ENCODE measurements around the gene ATXN2. TPM values are rescaled to one million over a fixed set of nuclear protein-coding genes. Genes with fewer than 3 reads are reported as not detected.
"Not testable (repeated sequence)": the region's sequence is repeated elsewhere in the genome, so short reads cannot be mapped to it uniquely, and the experiment has no call there.

ATXN2 gene
- total and polyA plus RNA-seq, 2 donors from 2014 or later: 27.1 to 56.5 TPM

DNA sequence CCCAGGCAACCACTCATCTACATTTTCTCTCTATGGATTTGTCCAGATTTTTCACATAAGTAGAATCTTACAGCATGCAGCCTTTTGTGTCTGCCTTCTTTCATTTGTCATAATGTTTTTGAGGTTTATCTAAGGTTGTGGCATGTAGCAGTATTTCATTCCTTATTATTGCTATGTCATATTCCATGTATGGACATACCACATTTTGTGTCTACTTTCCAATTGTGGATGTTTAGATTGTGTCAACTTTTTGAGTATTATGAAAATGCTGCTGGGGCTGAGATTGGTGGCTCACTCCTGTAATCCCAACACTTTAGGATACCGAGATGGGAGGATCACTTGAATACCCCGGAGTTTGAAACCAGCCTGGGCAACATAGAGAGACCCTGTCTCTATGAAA lies 3.2 kb upstream of the ATXN2 start:
- FAIRE-seq: no peak
- intact Hi-C loops (cut with DNase I): no loop called here

DNA sequence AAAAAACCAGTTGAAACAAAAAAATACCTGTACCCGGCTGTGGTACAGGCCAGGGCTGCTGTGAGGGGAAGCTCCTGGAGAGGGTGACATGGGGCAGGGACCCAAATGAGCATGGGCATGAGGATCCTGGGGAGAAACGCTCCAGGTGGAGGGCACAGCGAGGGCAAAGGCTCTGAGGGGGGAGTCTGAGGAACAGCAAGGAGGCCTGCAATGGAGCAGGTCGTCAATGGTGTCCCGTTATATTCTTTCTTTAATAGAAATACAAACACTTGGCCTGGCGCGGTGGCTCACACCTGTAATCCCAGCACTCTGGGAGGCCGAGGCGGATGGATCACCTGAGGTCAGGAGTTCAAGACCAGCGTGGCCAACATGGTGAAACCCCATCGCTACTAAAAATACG lies 1.9 kb upstream of the ATXN2 start:
- H3K27ac ChIP-seq (ENCODE audit: low read depth in 2 of 2, low read length in 2 of 2); H3K4me1 ChIP-seq (ENCODE audit: control insufficient read depth in 2 of 3, insufficient read depth in 2 of 3, low read depth in 1 of 3, low read length in 3 of 3); intact Hi-C loops (cut with DNase I); H3K36me3 ChIP-seq (ENCODE audit: control insufficient read depth in 2 of 3, insufficient read depth in 3 of 3, low read length in 3 of 3); FAIRE-seq; H3K4me3 ChIP-seq (ENCODE audit: low read length in 3 of 3); H3K9ac ChIP-seq (ENCODE audit: low read length in 3 of 3); H3K27me3 ChIP-seq (ENCODE audit: control insufficient read depth, insufficient read depth, low read length); H3K9me3 ChIP-seq (ENCODE audit: control insufficient read depth in 2 of 3, insufficient read depth in 1 of 3, low read length in 3 of 3): not testable (repeated sequence)
- peak in 2 of 5 donors; percentile 39 to 55 for DNase-seq

More for the DNA sequence above, 3.2 kb upstream of the ATXN2 start:
- Histone ChIP-seq H3K4me3 (ENCODE audit: low read length in 3 of 3) (no peak overlapping the region), H3K27me3 (ENCODE audit: control insufficient read depth, insufficient read depth, low read length) (no peaks in the 10 kb centered on the region), H3K27ac (ENCODE audit: low read depth in 2 of 2, low read length in 2 of 2) (no peak overlapping the region), H3K36me3 (ENCODE audit: control insufficient read depth in 2 of 3, insufficient read depth in 3 of 3, low read length in 3 of 3) (no peaks in the 10 kb centered on the region), H3K4me1 (ENCODE audit: control insufficient read depth in 2 of 3, insufficient read depth in 2 of 3, low read depth in 1 of 3, low read length in 3 of 3) (peaks cover 0 to 4% (median 0%) of the 10 kb centered on the region in 3 donors), H3K9me3 (ENCODE audit: control insufficient read depth in 2 of 3, insufficient read depth in 1 of 3, low read length in 3 of 3) (no peaks in the 10 kb centered on the region), H3K9ac (ENCODE audit: low read length in 3 of 3) (no peak overlapping the region)
- TF ChIP-seq, protein P1, sequence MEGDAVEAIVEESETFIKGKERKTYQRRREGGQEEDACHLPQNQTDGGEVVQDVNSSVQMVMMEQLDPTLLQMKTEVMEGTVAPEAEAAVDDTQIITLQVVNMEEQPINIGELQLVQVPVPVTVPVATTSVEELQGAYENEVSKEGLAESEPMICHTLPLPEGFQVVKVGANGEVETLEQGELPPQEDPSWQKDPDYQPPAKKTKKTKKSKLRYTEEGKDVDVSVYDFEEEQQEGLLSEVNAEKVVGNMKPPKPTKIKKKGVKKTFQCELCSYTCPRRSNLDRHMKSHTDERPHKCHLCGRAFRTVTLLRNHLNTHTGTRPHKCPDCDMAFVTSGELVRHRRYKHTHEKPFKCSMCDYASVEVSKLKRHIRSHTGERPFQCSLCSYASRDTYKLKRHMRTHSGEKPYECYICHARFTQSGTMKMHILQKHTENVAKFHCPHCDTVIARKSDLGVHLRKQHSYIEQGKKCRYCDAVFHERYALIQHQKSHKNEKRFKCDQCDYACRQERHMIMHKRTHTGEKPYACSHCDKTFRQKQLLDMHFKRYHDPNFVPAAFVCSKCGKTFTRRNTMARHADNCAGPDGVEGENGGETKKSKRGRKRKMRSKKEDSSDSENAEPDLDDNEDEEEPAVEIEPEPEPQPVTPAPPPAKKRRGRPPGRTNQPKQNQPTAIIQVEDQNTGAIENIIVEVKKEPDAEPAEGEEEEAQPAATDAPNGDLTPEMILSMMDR (IDR thresholded peaks at IDR 0.05; ENCODE audit: borderline replicate concordance, extremely low read depth, insufficient read depth): no peak
- DNase-seq: no peak

DNA sequence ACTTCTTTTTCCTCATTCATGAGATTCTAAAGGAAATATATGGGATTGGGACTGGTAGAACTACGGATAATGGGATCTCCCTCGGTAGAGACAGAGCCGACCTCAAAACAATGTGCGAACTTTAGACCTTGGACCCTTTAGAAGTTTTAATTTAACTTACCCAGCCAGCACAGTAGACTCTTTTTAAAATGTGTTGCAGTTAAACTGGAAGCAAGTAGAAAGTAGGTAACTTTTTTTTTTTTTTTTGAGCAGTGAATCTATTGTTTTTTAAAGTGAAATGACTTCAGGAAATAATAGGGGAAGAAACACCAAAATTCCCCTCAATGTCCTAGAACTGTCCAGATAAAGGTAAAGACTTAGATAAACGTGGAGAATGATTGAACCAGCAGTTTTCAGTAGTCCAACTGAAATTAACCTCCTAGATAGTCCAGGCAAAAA lies 1.1 kb upstream of the ATXN2 start:
- no peaks in the 10 kb centered on the region for H3K36me3 ChIP-seq (ENCODE audit: control insufficient read depth in 2 of 3, insufficient read depth in 3 of 3, low read length in 3 of 3)
- H3K4me3 ChIP-seq (ENCODE audit: low read length in 3 of 3): peak overlapping the region; percentile 82 to 93 (median 88)
- peak overlapping the region; percentile 91 to 93 (median 91) for H3K9ac ChIP-seq (ENCODE audit: low read length in 3 of 3)
- DNase-seq: peak in 1 of 5 donors; percentile 63
- intact Hi-C loops (cut with DNase I): no loop called here
- FAIRE-seq: no peak
- H3K27me3 ChIP-seq (ENCODE audit: control insufficient read depth, insufficient read depth, low read length): no peaks in the 10 kb centered on the region
- TF ChIP-seq, protein P1 (IDR thresholded peaks at IDR 0.05; ENCODE audit: borderline replicate concordance, extremely low read depth, insufficient read depth): no peak
- peaks cover 0 to 11% (median 4%) of the 10 kb centered on the region in 3 donors for H3K4me1 ChIP-seq (ENCODE audit: control insufficient read depth in 2 of 3, insufficient read depth in 2 of 3, low read depth in 1 of 3, low read length in 3 of 3)
- H3K9me3 ChIP-seq (ENCODE audit: control insufficient read depth in 2 of 3, insufficient read depth in 1 of 3, low read length in 3 of 3): no peaks in the 10 kb centered on the region
- H3K27ac ChIP-seq (ENCODE audit: low read depth in 2 of 2, low read length in 2 of 2): peak overlapping the region; percentile 92 to 93

DNA sequence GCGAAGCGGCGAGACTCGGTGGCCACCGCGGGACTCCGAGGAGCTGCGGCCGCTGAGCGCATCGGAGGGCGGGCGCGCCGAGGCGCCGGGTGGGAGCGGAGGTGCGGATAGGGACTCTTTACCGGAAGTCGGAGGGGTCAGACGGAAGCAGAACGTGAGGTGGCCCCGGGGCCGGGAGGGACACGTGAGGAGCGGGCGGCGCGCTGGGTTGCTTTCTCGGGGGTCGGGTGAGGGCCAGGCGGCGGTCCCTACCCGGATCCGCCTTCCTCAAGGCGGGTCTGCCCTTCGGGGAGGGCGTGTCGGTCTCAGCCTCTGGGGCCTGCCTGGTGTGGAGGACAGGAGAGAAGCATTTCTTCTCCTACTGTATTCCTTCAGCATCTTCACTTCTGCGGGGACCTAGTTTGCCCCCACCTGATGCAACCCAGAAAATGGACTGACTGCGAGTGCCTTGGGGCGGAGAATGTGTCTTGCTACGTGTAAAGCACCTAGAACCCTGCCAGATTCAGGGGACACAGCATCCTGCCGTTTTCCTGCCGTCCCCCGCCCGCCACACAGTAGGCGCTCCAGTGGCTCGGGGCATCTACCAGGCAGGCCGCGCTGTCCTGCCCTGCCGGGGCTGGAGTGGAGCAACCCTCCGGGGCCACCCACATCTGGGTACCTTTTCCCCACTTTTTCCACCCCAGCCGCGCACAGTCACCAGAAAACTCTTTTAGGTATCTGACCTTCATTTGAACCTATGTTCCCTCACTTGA lies 514 bp upstream of the ATXN2 start:
- TF ChIP-seq, protein P1 (IDR thresholded peaks at IDR 0.05; ENCODE audit: borderline replicate concordance, extremely low read depth, insufficient read depth): no peak
- no peaks in the 10 kb centered on the region for H3K36me3 ChIP-seq (ENCODE audit: control insufficient read depth in 2 of 3, insufficient read depth in 3 of 3, low read length in 3 of 3)
- peak overlapping the region; percentile 82 to 93 (median 88) for H3K4me3 ChIP-seq (ENCODE audit: low read length in 3 of 3)
- peaks cover 0 to 11% (median 4%) of the 10 kb centered on the region in 3 donors for H3K4me1 ChIP-seq (ENCODE audit: control insufficient read depth in 2 of 3, insufficient read depth in 2 of 3, low read depth in 1 of 3, low read length in 3 of 3)
- peak overlapping the region; percentile 92 to 93 for H3K27ac ChIP-seq (ENCODE audit: low read depth in 2 of 2, low read length in 2 of 2)
- DNase-seq (peak; percentile 94 to 98 (median 96)), FAIRE-seq (no peak)
- no peaks in the 10 kb centered on the region for H3K9me3 ChIP-seq (ENCODE audit: control insufficient read depth in 2 of 3, insufficient read depth in 1 of 3, low read length in 3 of 3)
- peak overlapping the region; percentile 91 to 93 (median 91) for H3K9ac ChIP-seq (ENCODE audit: low read length in 3 of 3)
- no peaks in the 10 kb centered on the region for H3K27me3 ChIP-seq (ENCODE audit: control insufficient read depth, insufficient read depth, low read length)
- intact Hi-C loops (cut with DNase I): no loop called here
